Right lobe of liver (tissue), 4 donors: ENCODE results near the gene ZBTB4.

Source experiments
- CTCF ChIP-seq, 4 donors: fragments of 200-600 bp in 3 of 4; fragments of 450-650 bp in 1 of 4; IDR thresholded peaks; one replicate each; pipeline versions ENCODE4 v1.5.1 to v1.8.0; 2016 to 2022; ENCODE audit warnings: antibody characterized with exemption in 4 of 4, mild to moderate bottlenecking in 2 of 4
- POLR2A ChIP-seq: fragments of 450-650 bp; IDR thresholded peaks from one replicate; pipeline ENCODE4 v1.6.1; 2017; ENCODE audit warnings: antibody characterized with exemption, mild to moderate bottlenecking
- donor health status: DM: no; HTN: no; CAD: no.
- donor health status: DM: no; HTN: no; CAD: no.
- donor health status: DM: no; HTN: yes; CAD: no.

- TF ChIP-seq CTCF (IDR thresholded peaks at IDR 0.05): no peak
- no peak for TF ChIP-seq POLR2A
Observed at GRCh38 chr17:7512824-7513540, 33.6 kb upstream of the ZBTB4 start.
